Bronchial epithelial cell (primary cell): ENCODE results near the gene FBXO21. TPM values are rescaled to one million over a fixed set of nuclear protein-coding genes. Genes with fewer than 3 reads are reported as not detected.
A peak's percentile ranks its signal among the peaks of the same experiment; 100 is the strongest.
"Not testable (repeated sequence)": the region's sequence is repeated elsewhere in the genome, so short reads cannot be mapped to it uniquely, and the experiment has no call there.

Source experiments
- DNase-seq: peaks from one replicate; pipeline ENCODE4 v3.0.0-alpha.2; 2010; ENCODE audit warnings: low read depth
- FAIRE-seq: peaks from 2 replicates; lab custom pipeline; 2011; peaks lifted over from hg19 to GRCh38; lab: Jason Lieb, UNC
- H3K27me3 ChIP-seq: 2 replicates; pipeline ENCODE4 v1.5.1; 2011; ENCODE audit warnings: low read length; ENCODE audit not compliant: control insufficient read depth, insufficient read depth
- H3K36me3 ChIP-seq: 2 replicates; pipeline ENCODE4 v1.5.1; 2011; ENCODE audit warnings: low read length; ENCODE audit not compliant: control insufficient read depth, insufficient read depth
- H3K4me3 ChIP-seq: 2 replicates; pipeline ENCODE4 v1.5.1; 2011; ENCODE audit warnings: mild to moderate bottlenecking, low read depth, low read length, control low read depth
- total RNA-seq: library from RNA; depleted of rRNA; stranded (reverse); fragments of >200 nt; gene quantifications from 2 replicates; pipeline ENCODE4 v1.2.1, GENCODE V29; 2014
- TF ChIP-seq, protein P1 (sequence below): IDR thresholded peaks from 2 replicates; pipeline ENCODE4 v1.5.1; 2011; ENCODE audit warnings: mild to moderate bottlenecking, moderate library complexity, low read length, control low read depth, inconsistent platforms; ENCODE audit not compliant: insufficient read depth, severe bottlenecking

The FBXO21 gene
- total RNA-seq, 1 donor from 2014 or later, result 52.7 TPM

GRCh38 chr12:117109943-117110635, 80.2 kb downstream of the FBXO21 start:
- TF ChIP-seq, protein P1, sequence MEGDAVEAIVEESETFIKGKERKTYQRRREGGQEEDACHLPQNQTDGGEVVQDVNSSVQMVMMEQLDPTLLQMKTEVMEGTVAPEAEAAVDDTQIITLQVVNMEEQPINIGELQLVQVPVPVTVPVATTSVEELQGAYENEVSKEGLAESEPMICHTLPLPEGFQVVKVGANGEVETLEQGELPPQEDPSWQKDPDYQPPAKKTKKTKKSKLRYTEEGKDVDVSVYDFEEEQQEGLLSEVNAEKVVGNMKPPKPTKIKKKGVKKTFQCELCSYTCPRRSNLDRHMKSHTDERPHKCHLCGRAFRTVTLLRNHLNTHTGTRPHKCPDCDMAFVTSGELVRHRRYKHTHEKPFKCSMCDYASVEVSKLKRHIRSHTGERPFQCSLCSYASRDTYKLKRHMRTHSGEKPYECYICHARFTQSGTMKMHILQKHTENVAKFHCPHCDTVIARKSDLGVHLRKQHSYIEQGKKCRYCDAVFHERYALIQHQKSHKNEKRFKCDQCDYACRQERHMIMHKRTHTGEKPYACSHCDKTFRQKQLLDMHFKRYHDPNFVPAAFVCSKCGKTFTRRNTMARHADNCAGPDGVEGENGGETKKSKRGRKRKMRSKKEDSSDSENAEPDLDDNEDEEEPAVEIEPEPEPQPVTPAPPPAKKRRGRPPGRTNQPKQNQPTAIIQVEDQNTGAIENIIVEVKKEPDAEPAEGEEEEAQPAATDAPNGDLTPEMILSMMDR, result no peak
- no peak overlapping the region for H3K4me3 ChIP-seq
- H3K27me3 ChIP-seq, result no peaks in the 10 kb centered on the region
- H3K36me3 ChIP-seq, result no peaks in the 10 kb centered on the region
- peak; percentile 32 for FAIRE-seq
- DNase-seq, result no peak

GRCh38 chr12:117105902-117106301, 84.4 kb downstream of the FBXO21 start:
- peaks cover 6% of the 10 kb centered on the region for H3K27me3 ChIP-seq
- no peak overlapping the region for H3K4me3 ChIP-seq
- FAIRE-seq, result no peak
- H3K36me3 ChIP-seq, result no peaks in the 10 kb centered on the region
- TF ChIP-seq, protein P1, result no peak
- peak; percentile 41 for DNase-seq

DNA sequence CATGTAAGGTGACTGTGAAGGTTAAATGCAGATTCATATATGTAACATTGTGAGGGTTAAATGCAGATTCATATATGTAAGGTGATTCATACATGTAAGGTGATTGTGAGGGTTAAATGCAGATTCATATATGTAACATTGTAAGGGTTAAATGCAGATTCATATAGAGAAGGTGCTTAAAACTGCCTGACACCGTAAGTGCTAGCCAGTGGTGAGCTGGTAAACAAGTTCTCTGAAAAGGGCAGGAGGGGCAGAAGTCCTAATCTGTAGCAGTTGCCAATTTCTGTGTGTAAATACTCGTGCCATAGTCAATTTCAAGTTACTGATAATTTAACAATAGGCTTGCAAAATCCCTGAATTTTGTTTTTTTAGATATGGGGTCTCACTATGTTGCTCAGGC, 86.3 kb downstream of the FBXO21 start:
- H3K27me3 ChIP-seq, result peaks cover 17% of the 10 kb centered on the region
- FAIRE-seq, H3K4me3 ChIP-seq, H3K36me3 ChIP-seq, DNase-seq: not testable (repeated sequence)

GRCh38 chr12:117102800-117103181, 87.5 kb downstream of the FBXO21 start:
- DNase-seq (no peak), FAIRE-seq (no peak)
- Histone ChIP-seq H3K36me3 (no peaks in the 10 kb centered on the region), H3K4me3 (no peak overlapping the region), H3K27me3 (peaks cover 25% of the 10 kb centered on the region)
- TF ChIP-seq, protein P1, result no peak

DNA sequence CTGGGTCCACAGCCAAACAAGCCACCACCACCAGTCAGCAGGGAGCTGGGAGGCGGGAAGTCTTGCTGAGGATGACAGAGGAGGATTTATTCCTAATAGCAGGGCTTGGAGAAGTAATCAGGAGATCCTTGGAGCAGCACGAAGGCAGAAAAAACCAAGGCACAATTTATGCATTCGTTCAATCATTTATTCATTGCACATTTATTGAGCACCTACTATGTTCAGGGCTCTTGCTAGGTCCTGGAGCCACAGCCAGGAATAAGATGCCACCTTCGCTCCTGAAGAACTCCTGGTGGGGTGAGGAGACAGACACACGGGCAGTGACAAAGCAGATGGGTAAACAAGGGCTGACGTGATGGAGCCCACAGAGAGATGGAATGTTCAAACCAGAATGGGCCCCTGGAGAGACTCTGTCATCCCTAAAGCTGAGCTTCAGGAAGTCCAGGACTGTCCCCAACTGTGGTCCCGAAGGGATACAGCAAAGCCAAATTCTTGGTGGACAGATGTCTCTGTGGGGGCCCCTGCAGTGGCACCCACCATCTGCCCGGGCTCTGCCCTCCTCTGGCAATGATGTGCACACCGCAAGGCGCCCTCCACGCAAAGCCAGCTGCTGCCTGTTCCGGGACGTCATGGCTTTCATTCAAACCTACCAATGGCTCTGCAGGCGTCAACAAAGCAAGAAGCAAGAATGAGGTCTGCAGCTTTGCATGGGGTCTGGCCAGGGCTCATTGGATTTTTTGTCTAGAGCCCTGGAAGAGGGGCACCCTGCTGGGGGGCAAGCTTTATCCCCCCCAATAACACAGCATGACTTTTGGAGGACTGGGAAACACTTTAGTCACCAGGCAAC, 88.1 kb downstream of the FBXO21 start:
- TF ChIP-seq, protein P1, result no peak
- FAIRE-seq (no peak), DNase-seq (no peak)
- peaks cover 27% of the 10 kb centered on the region for H3K27me3 ChIP-seq
- H3K4me3 ChIP-seq, result no peak overlapping the region
- H3K36me3 ChIP-seq, result no peaks in the 10 kb centered on the region
